ENCODE results near the gene PIP5KL1.

PIP5KL1 gene

DNA sequence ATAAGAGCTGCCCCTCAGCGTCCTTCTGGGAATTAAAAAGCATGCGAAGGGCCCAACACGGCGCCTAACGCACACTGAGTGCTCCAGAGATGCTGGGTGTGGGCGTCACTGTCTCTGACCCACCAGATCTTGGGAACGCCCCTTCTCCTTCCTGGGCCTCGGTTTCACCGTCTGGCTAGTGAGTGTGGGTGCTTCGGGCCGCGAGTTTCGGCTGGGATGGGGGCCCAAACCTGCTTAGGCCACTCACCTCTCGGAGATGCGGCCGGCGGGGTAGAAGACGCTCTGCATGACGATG is 3.7 kb downstream of the PIP5KL1 start:
- Histone ChIP-seq H4K20me1 (ENCODE audit: insufficient read depth, low read length, poor library complexity, severe bottlenecking) (no peaks in the 10 kb centered on the region), H3K9me2 (replicated peaks; ENCODE audit: low read depth, low read length) (no peaks in the 10 kb centered on the region), H3F3A (ENCODE audit: low read depth) (no peaks in the 10 kb centered on the region)

GRCh38 chr9:127925959-127926905 is 4.3 kb downstream of the PIP5KL1 start:
- H3K9ac ChIP-seq (ENCODE audit: low read depth, low read length, poor library complexity, severe bottlenecking), result no peak overlapping the region
- H3K4me2 ChIP-seq (ENCODE audit: low read depth, low read length, poor library complexity, severe bottlenecking), result no peak overlapping the region
- H3K4me3 ChIP-seq (ENCODE audit: low read length, poor library complexity, severe bottlenecking), result no peak overlapping the region

More for the DNA sequence above, 3.7 kb downstream of the PIP5KL1 start:
- no peaks in the 10 kb centered on the region for H3K36me3 ChIP-seq (ENCODE audit: insufficient read depth, low read length)
- no peaks in the 10 kb centered on the region for H3K79me2 ChIP-seq (ENCODE audit: insufficient read depth, low read length)
- no peaks in the 10 kb centered on the region for H3K4me1 ChIP-seq (ENCODE audit: insufficient read depth, low read length, poor library complexity, severe bottlenecking)
- H3K9ac ChIP-seq (ENCODE audit: low read depth, low read length, poor library complexity, severe bottlenecking), result no peak overlapping the region
- H3K4me2 ChIP-seq (ENCODE audit: low read depth, low read length, poor library complexity, severe bottlenecking), result no peak overlapping the region
- H3K27me3 ChIP-seq (ENCODE audit: insufficient read depth, low read length, poor library complexity, severe bottlenecking), result no peaks in the 10 kb centered on the region
- no peak for TF ChIP-seq EZH2phosphoT487 (IDR thresholded peaks at IDR 0.05; ENCODE audit: borderline replicate concordance)
- TF ChIP-seq, protein P1, sequence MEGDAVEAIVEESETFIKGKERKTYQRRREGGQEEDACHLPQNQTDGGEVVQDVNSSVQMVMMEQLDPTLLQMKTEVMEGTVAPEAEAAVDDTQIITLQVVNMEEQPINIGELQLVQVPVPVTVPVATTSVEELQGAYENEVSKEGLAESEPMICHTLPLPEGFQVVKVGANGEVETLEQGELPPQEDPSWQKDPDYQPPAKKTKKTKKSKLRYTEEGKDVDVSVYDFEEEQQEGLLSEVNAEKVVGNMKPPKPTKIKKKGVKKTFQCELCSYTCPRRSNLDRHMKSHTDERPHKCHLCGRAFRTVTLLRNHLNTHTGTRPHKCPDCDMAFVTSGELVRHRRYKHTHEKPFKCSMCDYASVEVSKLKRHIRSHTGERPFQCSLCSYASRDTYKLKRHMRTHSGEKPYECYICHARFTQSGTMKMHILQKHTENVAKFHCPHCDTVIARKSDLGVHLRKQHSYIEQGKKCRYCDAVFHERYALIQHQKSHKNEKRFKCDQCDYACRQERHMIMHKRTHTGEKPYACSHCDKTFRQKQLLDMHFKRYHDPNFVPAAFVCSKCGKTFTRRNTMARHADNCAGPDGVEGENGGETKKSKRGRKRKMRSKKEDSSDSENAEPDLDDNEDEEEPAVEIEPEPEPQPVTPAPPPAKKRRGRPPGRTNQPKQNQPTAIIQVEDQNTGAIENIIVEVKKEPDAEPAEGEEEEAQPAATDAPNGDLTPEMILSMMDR (conservative IDR thresholded peaks at IDR 0.05; ENCODE audit: low read length), result no peak
- H2AFZ ChIP-seq (ENCODE audit: low read length), result no peak overlapping the region
- H3K4me3 ChIP-seq (ENCODE audit: low read length, poor library complexity, severe bottlenecking), result no peak overlapping the region
- no peaks in the 10 kb centered on the region for H3K9me3 ChIP-seq (ENCODE audit: insufficient read depth, low read depth, low read length)

GRCh38 chr9:127924736-127925444 is 5.7 kb downstream of the PIP5KL1 start:
- Histone ChIP-seq H3K79me2 (ENCODE audit: insufficient read depth, low read length) (no peaks in the 10 kb centered on the region), H2AFZ (ENCODE audit: low read length) (no peak overlapping the region), H3K27me3 (ENCODE audit: insufficient read depth, low read length, poor library complexity, severe bottlenecking) (no peaks in the 10 kb centered on the region), H3K4me1 (ENCODE audit: insufficient read depth, low read length, poor library complexity, severe bottlenecking) (no peaks in the 10 kb centered on the region), H3K36me3 (ENCODE audit: insufficient read depth, low read length) (no peaks in the 10 kb centered on the region), H3K9ac (ENCODE audit: low read depth, low read length, poor library complexity, severe bottlenecking) (no peak overlapping the region), H3K4me2 (ENCODE audit: low read depth, low read length, poor library complexity, severe bottlenecking) (no peak overlapping the region), H3K4me3 (ENCODE audit: low read length, poor library complexity, severe bottlenecking) (no peak overlapping the region), H4K20me1 (ENCODE audit: insufficient read depth, low read length, poor library complexity, severe bottlenecking) (no peaks in the 10 kb centered on the region), H3F3A (ENCODE audit: low read depth) (no peaks in the 10 kb centered on the region), H3K9me2 (replicated peaks; ENCODE audit: low read depth, low read length) (no peaks in the 10 kb centered on the region), H3K9me3 (ENCODE audit: insufficient read depth, low read depth, low read length) (no peaks in the 10 kb centered on the region)
- TF ChIP-seq EZH2phosphoT487 (IDR thresholded peaks at IDR 0.05; ENCODE audit: borderline replicate concordance), result no peak
- TF ChIP-seq, protein P1 (conservative IDR thresholded peaks at IDR 0.05; ENCODE audit: low read length), result no peak

More at GRCh38 chr9:127925959-127926905, 4.3 kb downstream of the PIP5KL1 start:
- TF ChIP-seq, protein P1 (conservative IDR thresholded peaks at IDR 0.05; ENCODE audit: low read length), result no peak
- TF ChIP-seq EZH2phosphoT487 (IDR thresholded peaks at IDR 0.05; ENCODE audit: borderline replicate concordance), result no peak
- Histone ChIP-seq H3F3A (ENCODE audit: low read depth) (no peaks in the 10 kb centered on the region), H2AFZ (ENCODE audit: low read length) (no peak overlapping the region), H3K36me3 (ENCODE audit: insufficient read depth, low read length) (no peaks in the 10 kb centered on the region), H3K9me3 (ENCODE audit: insufficient read depth, low read depth, low read length) (no peaks in the 10 kb centered on the region), H3K9me2 (replicated peaks; ENCODE audit: low read depth, low read length) (no peaks in the 10 kb centered on the region), H3K79me2 (ENCODE audit: insufficient read depth, low read length) (no peaks in the 10 kb centered on the region), H4K20me1 (ENCODE audit: insufficient read depth, low read length, poor library complexity, severe bottlenecking) (no peaks in the 10 kb centered on the region), H3K27me3 (ENCODE audit: insufficient read depth, low read length, poor library complexity, severe bottlenecking) (no peaks in the 10 kb centered on the region), H3K4me1 (ENCODE audit: insufficient read depth, low read length, poor library complexity, severe bottlenecking) (no peaks in the 10 kb centered on the region)
